Skeletal muscle satellite cell (primary cell): ENCODE data around the gene WNT16.
A peak's percentile ranks its signal among the peaks of the same experiment; 100 is the strongest.

Experiments
- H3K27me3 ChIP-seq: 2 replicates; pipeline ENCODE4 v1.7.0; 2013; ENCODE audit warnings: low read length; ENCODE audit not compliant: control insufficient read depth, insufficient read depth
- H3K36me3 ChIP-seq: 2 replicates; pipeline ENCODE4 v1.7.0; 2013; ENCODE audit warnings: mild to moderate bottlenecking, control low read depth, low read length; ENCODE audit not compliant: insufficient read depth
- H3K4me1 ChIP-seq: 2 replicates; pipeline ENCODE4 v1.7.0; 2013; ENCODE audit warnings: low read length; ENCODE audit not compliant: control insufficient read depth, insufficient read depth
- H3K4me2 ChIP-seq: 2 replicates; pipeline ENCODE4 v1.7.0; 2013; ENCODE audit warnings: mild to moderate bottlenecking, low read length
- H3K4me3 ChIP-seq: 2 replicates; pipeline ENCODE4 v1.7.0; 2013; ENCODE audit warnings: low read length
- H3K9ac ChIP-seq: 2 replicates; pipeline ENCODE4 v1.7.0; 2013; ENCODE audit warnings: mild to moderate bottlenecking, low read depth, low read length, moderate library complexity
- H3K9me3 ChIP-seq: replicated peaks from 2 replicates; pipeline ENCODE4 v1.7.0; 2013; ENCODE audit warnings: mild to moderate bottlenecking, control low read depth, low read length

WNT16 gene

GRCh38 chr7:121383235-121383910 lies 54.6 kb downstream of the WNT16 start:
- Histone ChIP-seq H3K27me3 (no peaks in the 10 kb centered on the region), H3K4me3 (no peak overlapping the region), H3K36me3 (peaks cover 20% of the 10 kb centered on the region), H3K9ac (no peak overlapping the region), H3K4me1 (peaks cover 17% of the 10 kb centered on the region), H3K4me2 (no peak overlapping the region), H3K9me3 (no peaks in the 10 kb centered on the region)

GRCh38 chr7:121384265-121384664 lies 55.5 kb downstream of the WNT16 start:
- Histone ChIP-seq H3K27me3 (no peaks in the 10 kb centered on the region), H3K9ac (no peak overlapping the region), H3K4me3 (no peak overlapping the region)

GRCh38 chr7:121385056-121385799 lies 56.4 kb downstream of the WNT16 start:
- H3K27me3 ChIP-seq: no peaks in the 10 kb centered on the region
- H3K4me2 ChIP-seq: peak overlapping the region; percentile 8
- H3K36me3 ChIP-seq: peaks cover 10% of the 10 kb centered on the region
- peaks cover 17% of the 10 kb centered on the region for H3K4me1 ChIP-seq
- H3K4me3 ChIP-seq: no peak overlapping the region
- no peak overlapping the region for H3K9ac ChIP-seq
- no peaks in the 10 kb centered on the region for H3K9me3 ChIP-seq

More at GRCh38 chr7:121384265-121384664, 55.5 kb downstream of the WNT16 start:
- no peak overlapping the region for H3K4me2 ChIP-seq
- no peaks in the 10 kb centered on the region for H3K9me3 ChIP-seq
- peaks cover 17% of the 10 kb centered on the region for H3K36me3 ChIP-seq
- H3K4me1 ChIP-seq: peaks cover 17% of the 10 kb centered on the region

GRCh38 chr7:121385800-121386179 lies 57.0 kb downstream of the WNT16 start:
- Histone ChIP-seq H3K9ac (no peak overlapping the region), H3K4me2 (peak overlapping the region; percentile 8), H3K36me3 (peaks cover 9% of the 10 kb centered on the region), H3K4me3 (no peak overlapping the region), H3K27me3 (no peaks in the 10 kb centered on the region), H3K9me3 (no peaks in the 10 kb centered on the region), H3K4me1 (peaks cover 17% of the 10 kb centered on the region)

GRCh38 chr7:121388950-121389349 lies 60.1 kb downstream of the WNT16 start:
- Histone ChIP-seq H3K9me3 (no peaks in the 10 kb centered on the region), H3K4me2 (no peak overlapping the region), H3K36me3 (peaks cover 17% of the 10 kb centered on the region), H3K4me3 (no peak overlapping the region), H3K9ac (no peak overlapping the region), H3K27me3 (no peaks in the 10 kb centered on the region), H3K4me1 (peaks cover 17% of the 10 kb centered on the region)

- no peak overlapping the region for H3K4me2 ChIP-seq
- peaks cover 21% of the 10 kb centered on the region for H3K36me3 ChIP-seq
- no peak overlapping the region for H3K4me3 ChIP-seq
- H3K4me1 ChIP-seq: peaks cover 17% of the 10 kb centered on the region
- no peaks in the 10 kb centered on the region for H3K27me3 ChIP-seq
- no peaks in the 10 kb centered on the region for H3K9me3 ChIP-seq
- H3K9ac ChIP-seq: no peak overlapping the region
Observed at GRCh38 chr7:121390109-121390508, 61.3 kb downstream of the WNT16 start.

- no peak overlapping the region for H3K4me3 ChIP-seq
- no peak overlapping the region for H3K9ac ChIP-seq
- peaks cover 21% of the 10 kb centered on the region for H3K36me3 ChIP-seq
- no peaks in the 10 kb centered on the region for H3K27me3 ChIP-seq
- no peak overlapping the region for H3K4me2 ChIP-seq
- H3K9me3 ChIP-seq: no peaks in the 10 kb centered on the region
- H3K4me1 ChIP-seq: peaks cover 12% of the 10 kb centered on the region
Observed at GRCh38 chr7:121390617-121391016, 61.8 kb downstream of the WNT16 start.
